Jurkat, Clone E6-1 (cell line): ENCODE measurements around the gene AKAP3. TPM values are rescaled to one million over a fixed set of nuclear protein-coding genes. Genes with fewer than 3 reads are reported as not detected.
A peak's percentile ranks its signal among the peaks of the same experiment; 100 is the strongest.

ENCODE experiments used
- DNase-seq: peaks from one replicate; pipeline ENCODE4 v3.0.0-alpha.2; 2011; ENCODE audit warnings: low read depth, low spot score
- H3K4me3 ChIP-seq: 2 replicates; pipeline ENCODE4 v1.5.1; 2011; ENCODE audit warnings: mild to moderate bottlenecking, low read length, control low read depth, moderate library complexity
- polyA plus RNA-seq: library from polyadenylated mRNA; unstranded; fragments of >200 nt; gene quantifications from one replicate; pipeline ENCODE4 v1.2.1, GENCODE V29; 2012; ENCODE audit warnings: missing spikeins; ENCODE audit not compliant: insufficient read length, insufficient read depth

The AKAP3 gene
- polyA plus RNA-seq = 1.5 TPM

DNA sequence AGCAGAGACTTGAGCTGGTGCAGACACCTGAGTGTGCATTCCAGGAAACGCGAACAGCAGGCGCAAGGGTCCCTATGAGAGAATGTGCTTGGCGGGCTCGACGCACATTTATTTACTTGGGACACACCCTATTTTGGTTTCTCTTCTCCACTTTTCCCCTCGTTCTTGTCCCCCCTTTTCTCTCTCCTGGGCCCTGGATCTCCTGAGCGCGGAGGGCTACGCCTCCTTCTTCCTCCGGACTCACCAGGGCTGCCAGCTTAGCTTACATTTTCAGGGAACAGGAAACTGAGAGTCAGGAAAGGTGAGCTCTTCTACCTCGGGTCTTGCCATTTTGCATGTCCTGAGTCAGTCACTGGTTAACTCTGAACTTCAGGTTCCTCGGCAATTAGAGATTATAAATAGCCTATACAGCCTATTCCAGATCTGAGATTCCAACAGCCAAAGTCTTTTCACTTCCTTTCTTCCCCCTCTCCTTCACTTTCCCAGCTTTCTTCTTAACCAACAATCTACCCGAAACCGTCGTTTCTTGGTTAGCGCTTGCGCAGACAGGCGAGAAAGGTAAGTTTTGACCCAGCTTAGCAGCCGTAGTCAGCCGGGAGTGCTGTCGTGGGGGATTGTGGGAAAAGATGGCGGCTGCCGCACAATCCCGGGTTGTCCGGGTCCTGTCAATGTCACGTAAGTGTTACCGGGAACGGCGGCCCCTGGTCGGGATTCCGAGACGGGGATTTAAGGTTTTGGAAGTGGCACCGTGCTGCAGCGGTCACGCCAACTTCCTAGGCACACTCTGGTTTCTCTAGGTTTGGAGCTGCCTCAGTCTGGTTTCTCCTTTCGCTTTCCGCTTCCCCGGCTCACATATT, at the start of gene AKAP3, which contains the start of gene NDUFA9:
AKAP3 (minus strand) TSS at position 551 of the 857 bp plus-strand sequence. CDS start 10,855 bp downstream, outside the sequence.
NDUFA9 (plus strand) TSS at position 614 of the 857 bp plus-strand sequence; CDS start at position 627, 13 bp downstream.
- H3K4me3 ChIP-seq = peak within 1 kb of the TSS; percentile 89
- peak; percentile 77 for DNase-seq

DNA sequence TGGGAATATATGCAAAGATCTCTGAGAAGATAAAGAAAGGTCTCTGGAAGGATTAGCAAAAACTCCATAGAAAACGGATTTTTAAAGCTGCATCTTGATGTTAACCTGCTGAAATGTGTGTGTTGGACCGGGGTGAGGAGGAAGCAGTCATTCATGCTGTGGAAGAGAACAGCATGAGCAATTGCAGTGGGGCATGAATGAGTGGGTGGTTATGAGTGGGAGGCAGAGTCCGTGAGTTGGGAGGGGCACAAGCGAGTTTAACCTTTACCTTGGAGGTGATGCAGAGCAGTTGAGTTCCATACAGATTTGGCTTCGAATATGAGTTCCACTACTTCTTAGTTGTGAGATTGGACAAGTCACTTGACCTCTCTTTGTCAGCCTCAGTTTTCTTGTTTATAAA, 41.9 kb upstream of the AKAP3 start:
- DNase-seq = no peak
- no peak overlapping the region for H3K4me3 ChIP-seq

DNA sequence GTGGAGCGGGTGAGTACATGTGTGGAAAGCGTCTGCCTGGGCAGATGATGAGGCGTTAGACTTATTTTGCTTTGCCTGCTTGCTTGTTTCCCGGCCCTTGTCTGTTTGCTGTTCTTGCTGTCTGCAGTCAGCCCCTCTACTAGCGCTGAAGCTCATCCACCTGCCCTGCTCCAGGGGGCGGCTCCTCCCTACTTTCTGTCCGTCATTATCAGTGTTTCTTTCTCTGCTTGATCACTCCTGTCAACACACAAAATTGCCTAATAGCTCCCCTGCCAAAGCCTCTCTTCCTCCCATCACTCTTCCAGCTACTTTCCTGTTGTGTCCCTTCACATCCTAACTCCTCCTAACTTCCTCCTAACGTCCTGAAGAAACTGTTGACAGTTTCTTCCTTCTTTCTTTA, 36.5 kb upstream of the AKAP3 start:
- no peak overlapping the region for H3K4me3 ChIP-seq
- DNase-seq = no peak

DNA sequence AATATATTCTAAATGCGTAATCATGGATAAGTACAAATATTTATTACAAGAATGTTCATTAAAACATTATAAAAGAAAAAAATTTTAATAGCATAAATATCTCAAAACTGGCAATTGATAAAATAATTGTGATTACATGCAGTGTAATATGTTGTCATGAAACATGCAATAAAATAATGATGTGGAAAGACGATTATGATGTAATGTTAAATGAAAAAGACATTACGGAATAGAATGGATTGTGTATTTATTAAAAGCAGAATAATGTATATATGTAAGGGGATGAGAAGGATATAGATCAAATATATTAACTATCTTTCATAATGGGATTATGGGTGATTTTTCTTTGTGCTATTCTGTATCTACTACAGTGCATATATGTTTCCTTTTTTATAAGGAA, 32.9 kb upstream of the AKAP3 start:
- DNase-seq = no peak
- H3K4me3 ChIP-seq = no peak overlapping the region

DNA sequence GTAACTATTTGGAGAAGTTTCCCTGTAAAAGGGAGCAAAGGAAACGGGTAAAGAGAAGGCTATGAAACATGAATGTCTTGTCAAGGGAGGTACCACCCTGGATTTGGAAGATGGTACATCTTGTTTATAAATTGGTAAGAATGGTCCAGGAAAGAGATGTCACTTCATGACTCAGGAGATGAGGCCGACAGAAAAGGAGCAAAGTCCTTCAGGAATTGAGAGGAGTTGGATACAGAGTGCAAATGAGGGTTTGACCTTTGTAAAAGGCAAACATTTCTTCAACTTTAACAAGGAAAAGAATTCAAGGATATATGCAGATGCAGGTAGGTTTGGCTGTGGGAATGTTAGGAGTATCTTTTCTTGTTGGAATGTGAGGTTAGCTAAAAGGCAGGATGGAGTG, 30.9 kb upstream of the AKAP3 start:
- H3K4me3 ChIP-seq = no peak overlapping the region
- no peak for DNase-seq

DNA sequence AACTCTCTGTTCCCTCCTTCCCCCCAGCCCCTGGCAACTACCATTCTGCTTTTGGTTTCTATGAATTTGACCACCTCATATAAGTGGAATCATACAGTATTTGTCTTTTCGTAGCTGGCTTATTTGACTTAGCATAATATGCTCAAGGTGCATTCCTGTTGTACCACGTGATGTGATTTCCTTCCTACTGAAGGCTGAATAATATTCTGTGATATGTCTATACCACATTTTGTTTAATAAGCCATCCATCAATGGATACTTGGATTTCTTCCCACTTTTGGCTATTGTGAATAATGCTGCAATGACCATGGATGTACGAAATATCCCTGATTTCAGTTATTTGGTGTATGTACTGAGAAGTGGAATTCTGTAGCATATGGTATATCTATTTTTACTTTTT, 16.4 kb upstream of the AKAP3 start:
- no peak overlapping the region for H3K4me3 ChIP-seq
- no peak for DNase-seq

DNA sequence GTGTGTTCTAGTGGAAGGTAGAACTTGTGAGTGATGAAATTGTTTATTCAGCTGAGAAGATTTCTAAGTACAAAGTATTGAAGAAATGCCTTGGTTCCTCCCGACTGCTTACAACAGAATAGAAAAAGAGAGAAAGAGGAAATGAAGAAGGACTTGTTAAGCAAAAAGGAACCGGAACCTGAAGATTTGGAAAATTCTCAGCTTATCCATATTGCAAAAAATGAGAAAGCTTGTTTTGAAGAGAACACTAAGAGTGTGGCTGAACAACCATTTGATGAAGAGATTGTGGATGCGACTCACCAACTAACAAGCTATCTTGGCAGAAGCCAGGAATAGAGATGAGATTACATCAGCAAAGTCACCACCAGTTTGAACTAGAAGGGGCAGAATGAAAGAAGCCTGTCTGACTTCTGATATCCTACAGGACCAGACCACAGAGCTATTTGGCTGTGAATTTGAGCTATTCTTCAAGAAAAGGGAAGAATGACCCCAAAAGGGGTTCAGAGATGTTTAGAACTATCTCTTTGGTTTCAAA, 15.2 kb upstream of the AKAP3 start:
- H3K4me3 ChIP-seq = no peak overlapping the region
- DNase-seq = no peak

DNA sequence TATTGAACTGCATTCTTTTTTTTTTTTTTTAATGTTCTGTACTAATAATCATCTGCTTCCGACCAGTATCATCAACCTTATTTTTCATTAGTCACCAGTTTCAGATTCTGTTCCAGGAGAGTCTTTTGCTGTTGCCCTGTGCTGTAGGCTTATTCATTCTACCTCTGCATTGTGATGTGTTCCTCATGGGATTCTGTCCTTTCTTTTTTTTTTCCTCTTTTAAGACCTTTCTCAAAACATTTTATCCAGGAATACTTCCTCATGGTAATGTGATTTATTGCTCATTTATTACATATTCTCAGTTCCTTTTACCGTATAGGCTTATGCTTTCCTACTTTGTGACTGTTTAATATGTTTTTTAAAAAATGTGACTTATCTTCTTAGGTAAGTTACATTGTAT, 4.8 kb upstream of the AKAP3 start:
- DNase-seq = no peak
- H3K4me3 ChIP-seq = no peak overlapping the region

DNA sequence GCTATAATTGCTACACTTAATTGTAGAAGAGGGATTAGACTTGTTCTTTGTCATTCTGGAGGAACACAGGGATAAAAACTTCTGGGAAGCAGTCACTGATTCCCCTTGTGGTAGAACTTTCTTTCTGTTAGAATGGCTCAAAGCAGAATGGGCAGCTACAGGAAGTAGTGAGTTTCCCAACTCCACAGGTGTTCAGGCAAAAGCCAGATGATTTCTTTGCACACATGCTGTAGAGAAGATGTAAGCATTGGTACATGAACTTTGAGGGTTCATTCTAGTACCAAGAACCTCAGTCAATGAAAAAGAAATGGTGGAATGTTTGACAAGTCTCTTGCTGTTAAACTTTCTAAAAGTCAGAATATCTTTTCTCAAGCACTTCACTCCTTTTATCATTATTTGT, 4.4 kb upstream of the AKAP3 start:
- no peak overlapping the region for H3K4me3 ChIP-seq
- peak; percentile 16 for DNase-seq

DNA sequence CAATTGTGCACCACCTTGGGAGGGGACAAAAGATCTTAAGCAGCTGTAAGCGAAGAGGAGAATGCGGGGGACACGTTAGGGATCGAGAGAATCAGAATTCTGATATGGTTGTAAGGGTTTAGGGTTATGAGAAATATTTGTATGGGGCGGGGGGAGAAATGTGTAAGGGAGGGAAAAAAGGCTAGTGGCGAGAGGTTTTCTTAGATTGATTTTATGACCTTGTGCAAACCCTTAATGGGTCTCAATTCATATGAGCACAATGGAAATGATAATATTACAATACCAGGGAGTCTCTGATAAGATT, 459 bp upstream of the AKAP3 start:
- H3K4me3 ChIP-seq = peak overlapping the region; percentile 89
- no peak for DNase-seq

DNA sequence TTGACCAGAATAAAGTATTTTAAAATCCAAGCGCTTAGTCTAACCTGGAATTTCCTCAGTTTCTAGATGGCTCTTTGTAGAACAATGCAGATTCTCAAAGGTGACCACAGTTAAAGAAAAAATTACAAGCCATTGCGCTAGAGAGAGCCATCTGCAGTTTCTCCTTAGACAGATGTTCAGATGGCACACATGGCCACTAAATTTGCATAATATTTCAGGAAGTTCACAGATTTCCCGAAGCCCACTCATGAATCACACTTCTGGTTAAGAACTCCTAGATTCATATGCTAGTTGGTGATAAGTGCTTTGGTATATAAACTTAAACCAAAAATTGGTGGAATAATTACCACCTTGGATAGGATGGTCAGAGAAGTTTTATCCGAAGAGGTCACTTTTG, 749 bp downstream of the AKAP3 start:
- H3K4me3 ChIP-seq = peak overlapping the region; percentile 89
- DNase-seq = peak; percentile 12

DNA sequence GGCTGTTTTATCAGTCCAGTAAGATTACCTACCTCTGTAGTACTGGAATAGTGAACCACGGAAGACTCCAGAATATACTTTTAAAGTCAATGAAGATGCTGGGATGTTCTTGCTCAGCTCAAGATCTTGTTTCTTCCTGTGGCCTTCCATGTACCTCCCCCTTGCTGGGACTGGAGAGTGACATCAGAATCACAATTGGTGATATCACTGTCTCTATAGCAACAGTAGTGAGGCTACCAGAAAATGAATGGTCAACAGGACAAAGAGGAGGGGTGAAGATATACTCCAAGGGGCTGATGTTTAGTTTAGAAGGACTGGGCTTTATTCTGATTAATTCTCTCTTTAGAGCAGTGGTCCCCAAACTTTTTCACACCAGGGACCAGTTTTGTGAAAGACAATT, 3.8 kb downstream of the AKAP3 start:
- no peak for DNase-seq
- H3K4me3 ChIP-seq = no peak overlapping the region

DNA sequence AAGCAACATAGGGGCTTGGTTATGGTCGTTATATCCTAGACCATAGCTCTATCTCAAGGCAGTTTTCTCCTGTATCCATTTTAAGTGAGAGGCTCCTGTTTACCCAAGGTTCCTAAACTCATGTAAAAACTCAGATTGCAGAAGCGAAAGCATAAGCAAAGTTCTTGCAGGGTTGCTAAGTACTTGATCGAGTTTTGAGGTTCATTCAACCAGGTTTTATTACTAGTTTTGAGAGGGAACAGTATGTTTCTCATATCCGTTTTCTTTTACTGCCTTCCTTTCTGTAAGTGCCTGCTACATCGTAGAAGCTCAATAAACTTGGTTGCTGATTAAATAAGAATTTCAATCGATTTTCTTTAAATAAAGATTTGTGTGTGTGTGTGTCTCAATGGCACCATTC, 5.1 kb downstream of the AKAP3 start:
- no peak overlapping the region for H3K4me3 ChIP-seq
- DNase-seq = no peak

DNA sequence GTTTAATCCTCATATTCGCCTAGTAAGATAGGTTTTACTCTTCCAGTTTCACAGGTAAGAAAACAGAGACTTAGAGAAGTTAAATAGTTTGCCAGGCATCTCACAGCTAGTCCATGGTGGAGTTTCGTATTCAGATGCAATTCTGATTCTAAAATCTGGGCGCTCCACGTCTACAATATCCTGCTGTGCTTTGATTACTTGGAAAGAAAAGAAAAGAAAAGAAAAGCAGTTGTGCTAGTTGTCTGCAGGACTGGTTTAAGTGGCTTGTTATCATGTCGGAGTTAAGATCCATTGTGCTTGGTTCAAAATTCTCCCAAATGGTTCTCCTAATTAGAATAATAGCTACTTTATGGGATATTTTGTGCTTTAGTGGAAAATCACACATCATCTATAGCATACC, 18.6 kb downstream of the AKAP3 start:
- no peak overlapping the region for H3K4me3 ChIP-seq
- no peak for DNase-seq

DNA sequence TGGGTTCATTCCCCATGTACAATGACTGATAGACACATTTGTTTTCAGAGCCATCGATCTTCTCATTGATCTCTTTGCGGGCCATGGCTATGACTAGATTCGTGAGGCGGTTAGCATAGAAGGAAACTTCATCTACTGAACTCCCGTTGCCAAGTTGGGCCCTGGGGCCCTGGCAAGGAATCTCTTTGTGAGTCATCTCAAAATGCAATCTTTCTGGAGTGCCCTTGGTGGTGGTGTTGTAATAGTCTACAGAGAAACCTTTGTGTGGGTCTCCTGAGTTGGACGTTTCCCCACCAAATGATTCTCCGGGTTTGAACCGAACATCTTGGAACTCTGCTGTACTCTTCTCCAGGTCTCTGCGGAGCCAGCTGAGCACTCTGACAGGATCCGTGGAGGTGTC, 20.4 kb downstream of the AKAP3 start:
- no peak for DNase-seq
- no peak overlapping the region for H3K4me3 ChIP-seq

DNA sequence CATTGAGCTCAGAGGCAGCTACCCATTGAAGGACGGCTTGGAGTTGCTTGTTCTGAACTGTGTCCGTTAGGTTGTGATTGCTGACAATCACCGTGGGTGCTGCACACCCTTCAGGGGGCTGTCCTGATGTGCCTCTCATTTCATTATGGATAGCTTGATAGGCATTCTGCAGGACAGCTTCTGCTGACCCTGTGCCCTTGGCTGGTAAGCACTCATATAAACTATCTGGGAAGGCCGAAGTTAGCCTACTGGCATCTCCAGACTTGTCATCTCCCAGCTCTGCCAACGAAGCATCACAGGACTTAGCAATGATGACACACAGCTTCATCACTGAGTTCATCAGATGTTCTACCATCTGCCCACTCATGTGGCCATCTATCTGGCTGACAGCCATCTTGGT, 22.3 kb downstream of the AKAP3 start:
- no peak overlapping the region for H3K4me3 ChIP-seq
- DNase-seq = no peak

DNA sequence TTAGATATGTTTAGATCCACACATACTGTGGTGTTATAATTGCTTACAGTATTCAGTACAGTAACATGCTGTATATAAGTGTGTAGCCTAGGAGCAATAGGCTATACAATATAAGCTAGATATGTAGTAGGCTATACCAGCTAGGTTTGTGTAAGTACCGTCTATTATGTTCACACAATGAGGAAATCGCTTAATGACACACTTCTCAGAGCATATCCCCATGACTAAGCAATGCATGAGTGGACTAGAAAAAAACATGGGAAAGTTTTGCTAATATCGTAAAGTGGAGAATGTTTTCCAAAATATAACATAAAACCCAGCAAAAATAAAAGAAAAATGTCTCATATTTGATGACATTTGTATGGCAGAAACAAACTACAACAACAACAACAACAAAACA, 27.3 kb downstream of the AKAP3 start:
- no peak overlapping the region for H3K4me3 ChIP-seq
- DNase-seq = no peak

DNA sequence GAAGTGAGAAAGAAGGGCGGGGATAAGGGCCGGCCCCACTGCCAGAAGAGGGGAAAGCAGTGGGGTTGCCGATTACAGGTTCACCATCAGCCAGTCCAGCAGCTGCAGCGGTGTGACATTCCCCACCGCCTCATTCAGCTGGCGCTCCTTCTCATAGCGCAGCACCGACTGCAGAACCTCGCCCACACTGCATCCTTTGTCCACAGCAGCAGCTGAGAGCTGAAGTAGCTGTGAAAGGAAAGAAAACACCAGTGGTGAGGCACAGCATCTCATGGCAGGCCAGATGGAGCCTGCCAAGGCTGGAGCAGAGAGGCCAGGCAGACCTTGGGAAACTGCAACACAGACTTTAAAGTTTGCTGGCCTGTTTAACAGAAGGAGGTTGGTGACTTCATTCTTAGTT, 33.2 kb downstream of the AKAP3 start:
- no peak for DNase-seq
- no peak overlapping the region for H3K4me3 ChIP-seq

DNA sequence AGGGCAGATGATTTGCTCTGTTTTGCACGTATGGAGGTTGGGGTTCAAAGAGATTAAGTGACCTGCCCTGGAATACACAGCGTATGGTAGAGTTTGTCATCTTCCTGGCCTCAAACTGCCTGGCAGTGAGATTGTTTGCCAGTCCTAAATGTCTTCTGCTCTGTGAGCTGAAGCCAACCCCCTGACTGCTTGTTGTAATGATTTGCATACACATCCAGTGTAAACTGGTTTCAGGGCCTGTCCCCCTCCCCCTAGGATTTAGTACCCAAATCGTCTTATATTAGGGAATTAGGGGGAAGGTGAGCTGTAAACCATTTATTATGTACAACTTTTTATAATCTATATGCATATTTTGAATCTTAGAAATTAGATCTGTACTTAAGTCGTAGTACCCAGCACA, 38.4 kb downstream of the AKAP3 start:
- no peak for DNase-seq
- no peak overlapping the region for H3K4me3 ChIP-seq

DNA sequence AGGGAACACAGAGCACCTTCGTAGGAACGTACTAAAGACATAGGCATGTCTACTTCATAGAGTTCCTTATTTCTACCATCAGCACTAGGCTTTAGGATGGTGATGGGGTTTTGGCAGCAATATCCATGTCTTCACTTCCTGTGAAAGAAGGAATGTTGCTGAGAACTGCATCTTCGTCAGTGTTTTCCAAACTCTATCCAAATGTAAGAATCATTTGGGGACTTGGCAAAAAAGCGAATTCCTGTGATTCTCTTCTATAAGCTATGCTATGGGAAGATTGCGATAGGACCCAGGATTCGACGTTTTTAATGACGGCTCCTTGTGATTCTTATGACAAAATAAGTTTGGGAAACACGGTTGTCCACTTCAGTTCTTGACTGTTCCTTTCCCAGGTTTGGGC, 39.8 kb downstream of the AKAP3 start:
- DNase-seq = no peak
- no peak overlapping the region for H3K4me3 ChIP-seq

DNA sequence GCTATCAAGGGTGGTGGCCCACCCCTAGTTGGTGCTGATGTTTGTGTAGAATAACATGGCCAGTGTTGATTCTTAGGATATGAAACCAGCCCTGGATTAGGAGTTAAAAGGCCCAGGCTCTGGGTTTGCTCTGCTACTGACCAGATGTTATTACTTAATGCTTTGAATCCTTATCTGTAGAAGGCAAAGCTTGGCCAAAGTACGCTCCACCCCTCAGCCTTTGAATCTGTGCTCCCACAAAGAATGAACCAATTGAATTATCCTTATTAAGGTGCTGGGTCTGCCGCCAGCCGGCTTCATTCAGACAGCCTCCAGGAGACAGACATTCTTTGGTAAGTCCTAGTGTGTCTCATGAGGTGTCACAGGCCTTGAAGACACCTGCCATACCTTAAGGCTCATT, 41.8 kb downstream of the AKAP3 start:
- DNase-seq = no peak
- no peak overlapping the region for H3K4me3 ChIP-seq
